ENCODE results near the gene RUNX2. TPM values are rescaled to one million over a fixed set of nuclear protein-coding genes. Genes with fewer than 3 reads are reported as not detected.
A peak's percentile ranks its signal among the peaks of the same experiment; 100 is the strongest.

The RUNX2 gene
- total RNA-seq, 1 experiment from 2014 or later = 3.8 TPM

GRCh38 chr6:45543298-45544235 lies 215.4 kb downstream of the RUNX2 start:
- Histone ChIP-seq H3K27ac (ENCODE audit: low read length) (peak overlapping the region; percentile 67), H3K9ac (ENCODE audit: low read length) (peak overlapping the region; percentile 7; the same call in 1 of the 2 replicates), H3K4me3 (ENCODE audit: low read length) (no peak overlapping the region), H4K20me1 (ENCODE audit: low read length) (no peaks in the 10 kb centered on the region), H3F3A (ENCODE audit: low read length, unreplicated experiment) (peaks cover 5% of the 10 kb centered on the region), H3K9me2 (replicated peaks; ENCODE audit: low read length) (no peaks in the 10 kb centered on the region), H3K79me2 (ENCODE audit: low read length) (no peaks in the 10 kb centered on the region), H3K4me1 (ENCODE audit: insufficient read depth, low read length) (peaks cover 28% of the 10 kb centered on the region), H3K4me2 (ENCODE audit: low read length) (peak overlapping the region; percentile 49), H2AFZ (ENCODE audit: low read length) (no peak overlapping the region), H3K36me3 (ENCODE audit: low read depth, low read length) (peaks cover 13% of the 10 kb centered on the region; the same call in 1 of the 2 replicates), H3K27me3 (ENCODE audit: low read length) (no peaks in the 10 kb centered on the region), H3K9me3 (ENCODE audit: low read length) (no peaks in the 10 kb centered on the region)
- intact Hi-C loops (cut with micrococcal nuclease) = no loop called here
- DNase-seq = peak; percentile 85
- ATAC-seq = peak; percentile 85
- no TSS peak for BruUV-seq (replicated peaks)
- ChIA-PET POLR2A (ENCODE audit: unreplicated experiment) (no interaction called here), CTCF (interaction anchor here (0.6 kb wide), 1 partner anchor 246 kb away, joined by 3 read pairs; no protein-coding TSS in a partner anchor)
- TF ChIP-seq EZH2 (IDR thresholded peaks at IDR 0.05; ENCODE audit: low read length, unreplicated experiment) (no peak), EZH2phosphoT487 (IDR thresholded peaks at IDR 0.05; ENCODE audit: borderline replicate concordance, low read length) (no peak), CTCF (conservative IDR thresholded peaks at IDR 0.05; ENCODE audit: low read depth, low read length) (no peak)

- POLR2A ChIA-PET (ENCODE audit: unreplicated experiment) = no interaction called here
- intact Hi-C loops (cut with micrococcal nuclease) = no loop called here
These were observed 217.3 kb downstream of the RUNX2 start for GRCh38 chr6:45545416-45545815.

More at GRCh38 chr6:45545416-45545815, 217.3 kb downstream of the RUNX2 start:
- no peak for ATAC-seq
- Histone ChIP-seq H3K27me3 (ENCODE audit: low read length) (no peaks in the 10 kb centered on the region), H3K9me2 (replicated peaks; ENCODE audit: low read length) (no peaks in the 10 kb centered on the region), H3K4me2 (ENCODE audit: low read length) (no peak overlapping the region), H2AFZ (ENCODE audit: low read length) (no peak overlapping the region), H3K9me3 (ENCODE audit: low read length) (no peaks in the 10 kb centered on the region), H3K79me2 (ENCODE audit: low read length) (no peaks in the 10 kb centered on the region), H3K4me3 (ENCODE audit: low read length) (no peak overlapping the region), H3F3A (ENCODE audit: low read length, unreplicated experiment) (peaks cover 5% of the 10 kb centered on the region), H3K36me3 (ENCODE audit: low read depth, low read length) (peaks cover 13% of the 10 kb centered on the region; the same call in 1 of the 2 replicates), H4K20me1 (ENCODE audit: low read length) (no peaks in the 10 kb centered on the region), H3K4me1 (ENCODE audit: insufficient read depth, low read length) (peaks cover 28% of the 10 kb centered on the region), H3K9ac (ENCODE audit: low read length) (no peak overlapping the region), H3K27ac (ENCODE audit: low read length) (no peak overlapping the region)
- DNase-seq = no peak
- BruUV-seq (replicated peaks) = no TSS peak
- TF ChIP-seq CTCF (conservative IDR thresholded peaks at IDR 0.05; ENCODE audit: low read depth, low read length) = no peak
- TF ChIP-seq EZH2phosphoT487 (IDR thresholded peaks at IDR 0.05; ENCODE audit: borderline replicate concordance, low read length) = no peak
- CTCF ChIA-PET = no interaction called here

All from PC-3 (cell line).